ENCODE results near the gene SZT2. TPM values are rescaled to one million over a fixed set of nuclear protein-coding genes. Genes with fewer than 3 reads are reported as not detected.

Gene SZT2
- total and polyA plus RNA-seq, 2 donors (not counting 1 experiment from before 2014, with no cell fraction given) = 7.1 to 26.9 TPM

DNA sequence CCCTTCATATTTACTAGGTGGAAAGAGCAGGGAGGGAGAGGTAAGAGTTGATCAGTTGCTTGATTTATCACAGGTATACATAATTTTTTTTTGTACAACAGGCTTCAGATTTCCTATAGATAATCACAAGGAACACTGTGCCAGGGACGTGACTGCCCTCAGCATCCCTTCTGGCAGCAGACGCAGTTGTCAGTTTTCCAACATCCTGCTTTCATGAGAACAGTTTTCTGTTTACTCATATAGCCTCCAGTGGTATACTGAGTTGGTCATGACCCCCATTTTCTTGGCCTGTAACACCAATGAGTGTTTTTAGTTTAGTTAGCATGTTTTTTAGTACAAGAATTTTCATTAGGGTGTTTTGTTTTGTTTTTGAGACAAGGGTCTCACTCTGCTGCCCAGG lies 103.1 kb downstream of the SZT2 start:
- peak in 1 of 2 donors; percentile 36 for DNase-seq (ENCODE audit: low read depth in 2 of 2)
- H3K4me1 ChIP-seq (ENCODE audit: control insufficient read depth, extremely low read depth, insufficient read depth, low read length) = peaks cover 2% of the 10 kb centered on the region
- H3K9ac ChIP-seq (ENCODE audit: insufficient read depth, low read length) = no peak overlapping the region
- H3K4me2 ChIP-seq (ENCODE audit: extremely low read depth, insufficient read depth, low read length) = no peak overlapping the region
- no peak overlapping the region for H3K4me3 ChIP-seq (replicated peaks in 1 of 4; ENCODE audit: control extremely low read depth in 1 of 4, insufficient read depth in 1 of 4, low read depth in 3 of 4, low read length in 4 of 4)
- TF ChIP-seq EZH2 (IDR thresholded peaks at IDR 0.05; ENCODE audit: low read length, missing control alignments) (no peak), CTCF (conservative IDR thresholded peaks at IDR 0.05 in 1 of 2, IDR thresholded peaks at IDR 0.05 in 1 of 2; ENCODE audit: low read depth in 1 of 2, low read length in 2 of 2) (no peak)
- H4K20me1 ChIP-seq (ENCODE audit: control insufficient read depth, extremely low read depth, insufficient read depth, low read length) = no peaks in the 10 kb centered on the region
- no peaks in the 10 kb centered on the region for H3K36me3 ChIP-seq (ENCODE audit: control insufficient read depth, insufficient read depth, low read length)
- no peaks in the 10 kb centered on the region for H3K9me3 ChIP-seq (ENCODE audit: control insufficient read depth, insufficient read depth, low read depth, low read length)
- no peaks in the 10 kb centered on the region for H3K79me2 ChIP-seq (ENCODE audit: control insufficient read depth, insufficient read depth, low read length)
- H2AFZ ChIP-seq (ENCODE audit: low read length) = no peak overlapping the region
- no peaks in the 10 kb centered on the region for H3K27me3 ChIP-seq (ENCODE audit: control insufficient read depth, insufficient read depth, low read length)
- no peak overlapping the region for H3K27ac ChIP-seq (ENCODE audit: insufficient read depth, low read length)

- Histone ChIP-seq H3K4me3 (replicated peaks in 1 of 4; ENCODE audit: control extremely low read depth in 1 of 4, insufficient read depth in 1 of 4, low read depth in 3 of 4, low read length in 4 of 4) (no peak overlapping the region), H3K27ac (ENCODE audit: insufficient read depth, low read length) (no peak overlapping the region), H3K9ac (ENCODE audit: insufficient read depth, low read length) (no peak overlapping the region), H3K27me3 (ENCODE audit: control insufficient read depth, insufficient read depth, low read length) (no peaks in the 10 kb centered on the region), H3K9me3 (ENCODE audit: control insufficient read depth, insufficient read depth, low read depth, low read length) (no peaks in the 10 kb centered on the region), H2AFZ (ENCODE audit: low read length) (peak overlapping the region; percentile 51), H3K4me1 (ENCODE audit: control insufficient read depth, extremely low read depth, insufficient read depth, low read length) (peaks cover 2% of the 10 kb centered on the region), H3K36me3 (ENCODE audit: control insufficient read depth, insufficient read depth, low read length) (no peaks in the 10 kb centered on the region), H4K20me1 (ENCODE audit: control insufficient read depth, extremely low read depth, insufficient read depth, low read length) (no peaks in the 10 kb centered on the region), H3K79me2 (ENCODE audit: control insufficient read depth, insufficient read depth, low read length) (no peaks in the 10 kb centered on the region), H3K4me2 (ENCODE audit: extremely low read depth, insufficient read depth, low read length) (peak overlapping the region; percentile 33)
- TF ChIP-seq EZH2 (IDR thresholded peaks at IDR 0.05; ENCODE audit: low read length, missing control alignments) = no peak
- TF ChIP-seq CTCF (conservative IDR thresholded peaks at IDR 0.05 in 1 of 2, IDR thresholded peaks at IDR 0.05 in 1 of 2; ENCODE audit: low read depth in 1 of 2, low read length in 2 of 2) = no peak
- DNase-seq (ENCODE audit: low read depth in 2 of 2) = peak in 1 of 2 donors; percentile 51
These were observed 104.2 kb downstream of the SZT2 start for GRCh38 chr1:43493661-43494450.

DNA sequence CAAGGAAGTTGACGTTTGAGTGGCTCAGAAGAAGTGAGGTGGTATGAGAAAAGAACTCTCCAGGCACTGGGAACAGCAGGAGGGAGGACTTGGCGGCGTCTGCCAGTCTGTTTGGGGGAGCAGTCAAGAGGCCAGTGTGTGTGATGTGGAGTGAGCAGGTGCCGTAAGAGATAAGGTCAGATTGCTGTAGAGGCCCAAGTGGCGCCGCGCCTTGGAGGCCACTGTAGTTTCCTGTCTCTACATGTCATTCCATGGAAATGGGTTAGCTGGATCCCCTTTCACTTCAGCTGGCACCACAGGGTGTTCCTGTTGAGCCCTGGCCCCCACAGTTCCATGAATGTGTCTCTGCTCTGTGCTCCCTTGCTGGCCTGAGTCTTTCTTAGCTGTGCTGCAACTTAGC lies 105.5 kb downstream of the SZT2 start:
- Histone ChIP-seq H3K27me3 (ENCODE audit: control insufficient read depth, insufficient read depth, low read length) (no peaks in the 10 kb centered on the region), H3K4me2 (ENCODE audit: extremely low read depth, insufficient read depth, low read length) (no peak overlapping the region), H4K20me1 (ENCODE audit: control insufficient read depth, extremely low read depth, insufficient read depth, low read length) (no peaks in the 10 kb centered on the region), H3K36me3 (ENCODE audit: control insufficient read depth, insufficient read depth, low read length) (no peaks in the 10 kb centered on the region), H3K9me3 (ENCODE audit: control insufficient read depth, insufficient read depth, low read depth, low read length) (no peaks in the 10 kb centered on the region), H3K9ac (ENCODE audit: insufficient read depth, low read length) (no peak overlapping the region), H3K4me1 (ENCODE audit: control insufficient read depth, extremely low read depth, insufficient read depth, low read length) (peaks cover 2% of the 10 kb centered on the region), H3K4me3 (replicated peaks in 1 of 4; ENCODE audit: control extremely low read depth in 1 of 4, insufficient read depth in 1 of 4, low read depth in 3 of 4, low read length in 4 of 4) (no peak overlapping the region), H3K27ac (ENCODE audit: insufficient read depth, low read length) (no peak overlapping the region), H2AFZ (ENCODE audit: low read length) (no peak overlapping the region), H3K79me2 (ENCODE audit: control insufficient read depth, insufficient read depth, low read length) (no peaks in the 10 kb centered on the region)
- no peak for DNase-seq (ENCODE audit: low read depth in 2 of 2)
- TF ChIP-seq EZH2 (IDR thresholded peaks at IDR 0.05; ENCODE audit: low read length, missing control alignments) (no peak), CTCF (conservative IDR thresholded peaks at IDR 0.05 in 1 of 2, IDR thresholded peaks at IDR 0.05 in 1 of 2; ENCODE audit: low read depth in 1 of 2, low read length in 2 of 2) (no peak)
